Measurements from ENCODE around the gene POMC.

- no peak for TF ChIP-seq CTCF (IDR thresholded peaks at IDR 0.05)
- TF ChIP-seq ZFX (IDR thresholded peaks at IDR 0.05; ENCODE audit: borderline replicate concordance), result no peak
These were observed 29.2 kb upstream of the POMC start for GRCh38 chr2:25197336-25198208.

Data from 22Rv1 (cell line).